Measurements from ENCODE around the gene FOXO6.

FOXO6 gene

GRCh38 chr1:41360786-41361494, at the start of gene FOXO6:
Gene FOXO6, plus strand, starts transcription at chr1:41361434.
- DNase-seq (ENCODE audit: low spot score), result peak; percentile 99

GRCh38 chr1:41312991-41313645, 48.1 kb upstream of the FOXO6 start:
- DNase-seq (ENCODE audit: low spot score), result no peak

- no peak for DNase-seq (ENCODE audit: low spot score)
Measured at GRCh38 chr1:41313661-41314131, 47.5 kb upstream of the FOXO6 start.

GRCh38 chr1:41314376-41315145, 46.7 kb upstream of the FOXO6 start:
- no peak for DNase-seq (ENCODE audit: low spot score)

GRCh38 chr1:41315146-41315822, 46.0 kb upstream of the FOXO6 start:
- DNase-seq (ENCODE audit: low spot score), result no peak

- DNase-seq (ENCODE audit: low spot score), result no peak
Measured at GRCh38 chr1:41315871-41316270, 45.4 kb upstream of the FOXO6 start.

- no peak for DNase-seq (ENCODE audit: low spot score)
Measured at GRCh38 chr1:41317361-41317760, 43.9 kb upstream of the FOXO6 start.

- no peak for DNase-seq (ENCODE audit: low spot score)
Measured at GRCh38 chr1:41318135-41318534, 43.1 kb upstream of the FOXO6 start.

- DNase-seq (ENCODE audit: low spot score), result no peak
Measured at GRCh38 chr1:41319106-41319755, 42.0 kb upstream of the FOXO6 start.

GRCh38 chr1:41319807-41320711, 41.2 kb upstream of the FOXO6 start:
- no peak for DNase-seq (ENCODE audit: low spot score)

- no peak for DNase-seq (ENCODE audit: low spot score)
Measured at GRCh38 chr1:41320895-41321676, 40.1 kb upstream of the FOXO6 start.

GRCh38 chr1:41322101-41322661, 39.1 kb upstream of the FOXO6 start:
- DNase-seq (ENCODE audit: low spot score), result no peak

GRCh38 chr1:41322835-41323234, 38.4 kb upstream of the FOXO6 start:
- DNase-seq (ENCODE audit: low spot score), result no peak

- DNase-seq (ENCODE audit: low spot score), result no peak
Measured at GRCh38 chr1:41323243-41323642, 38.0 kb upstream of the FOXO6 start.

- DNase-seq (ENCODE audit: low spot score), result no peak
Measured at GRCh38 chr1:41325801-41326200, 35.4 kb upstream of the FOXO6 start.

- no peak for DNase-seq (ENCODE audit: low spot score)
Measured at GRCh38 chr1:41327383-41327999, 33.7 kb upstream of the FOXO6 start.

GRCh38 chr1:41328001-41328615, 33.1 kb upstream of the FOXO6 start:
- DNase-seq (ENCODE audit: low spot score), result no peak

- no peak for DNase-seq (ENCODE audit: low spot score)
Measured at GRCh38 chr1:41328780-41329640, 32.2 kb upstream of the FOXO6 start.
